DOHH2 (cell line): ENCODE measurements around the gene SCN2A.

Experiments used
- H3F3A ChIP-seq: fragments of 200-600 bp; sonication (generic), shearing (Covaris generic); 2 replicates; pipeline ENCODE4 v1.6.0; 2016; ENCODE audit warnings: antibody characterized with exemption, mild to moderate bottlenecking; ENCODE audit not compliant: control insufficient read depth, insufficient read depth
- H3K27ac ChIP-seq: fragments of 200-600 bp; sonication (generic); 2 replicates; pipeline ENCODE4 v1.5.1; 2014; ENCODE audit warnings: low read depth, mild to moderate bottlenecking, low read length, moderate library complexity
- H3K27me3 ChIP-seq: fragments of 200-600 bp; sonication (generic); 2 replicates; pipeline ENCODE4 v1.6.1; 2014; ENCODE audit warnings: mild to moderate bottlenecking, low read length, mixed read lengths; ENCODE audit not compliant: control insufficient read depth
- H3K36me3 ChIP-seq: fragments of 200-600 bp; sonication (generic); 2 replicates; pipeline ENCODE4 v1.6.1; 2014; ENCODE audit warnings: mild to moderate bottlenecking, low read length, moderate library complexity, mixed read lengths; ENCODE audit not compliant: control insufficient read depth
- H3K4me1 ChIP-seq: fragments of 200-600 bp; sonication (generic); 2 replicates; pipeline ENCODE4 v1.6.1; 2014; ENCODE audit warnings: mild to moderate bottlenecking, low read length, mixed read lengths; ENCODE audit not compliant: control insufficient read depth
- H3K4me2 ChIP-seq: fragments of 200-600 bp; sonication (generic); 2 replicates; pipeline ENCODE4 v1.6.0; 2014; ENCODE audit warnings: mild to moderate bottlenecking, low read length, moderate library complexity
- H3K4me3 ChIP-seq: fragments of 200-600 bp; sonication (generic); 2 replicates; pipeline ENCODE4 v1.5.1; 2014; ENCODE audit warnings: mild to moderate bottlenecking, low read length, mixed read lengths
- H3K79me2 ChIP-seq: fragments of 200-600 bp; sonication (generic); 2 replicates; pipeline ENCODE4 v1.6.1; 2014; ENCODE audit warnings: mild to moderate bottlenecking, low read length, mixed read lengths; ENCODE audit not compliant: control insufficient read depth
- H3K9me2 ChIP-seq: fragments of 200-600 bp; sonication (generic); replicated peaks from 2 replicates; pipeline ENCODE4 v1.6.1; 2014; ENCODE audit warnings: mild to moderate bottlenecking, low read length, mixed read lengths; ENCODE audit not compliant: control insufficient read depth
- H3K9me3 ChIP-seq: fragments of 200-600 bp; sonication (generic); 2 replicates; pipeline ENCODE4 v1.6.1; 2014; ENCODE audit warnings: antibody characterized with exemption, low read length, mixed read lengths; ENCODE audit not compliant: control insufficient read depth, insufficient read depth
- H4K20me1 ChIP-seq: fragments of 200-600 bp; sonication (generic); 2 replicates; pipeline ENCODE4 v1.6.0; 2014; ENCODE audit warnings: low read depth, mild to moderate bottlenecking, antibody characterized with exemption, low read length, moderate library complexity; ENCODE audit not compliant: control insufficient read depth, insufficient read depth
- CTCF ChIP-seq: fragments of 200-600 bp; sonication (generic); IDR thresholded peaks from one replicate; pipeline ENCODE4 v1.5.1; 2014; ENCODE audit warnings: antibody characterized with exemption, mild to moderate bottlenecking, low read depth, low read length; ENCODE audit not compliant: poor library complexity, severe bottlenecking
- EZH2phosphoT487 ChIP-seq: fragments of 200-600 bp; sonication (generic); IDR thresholded peaks from 2 replicates; pipeline ENCODE4 v1.6.1; 2017; ENCODE audit warnings: borderline replicate concordance, mild to moderate bottlenecking, antibody characterized with exemption, low read length, moderate library complexity, mixed read lengths

SCN2A gene

GRCh38 chr2:165434865-165435496 is 195.8 kb downstream of the SCN2A start:
- Histone ChIP-seq H3K27ac (no peak overlapping the region), H3K4me2 (no peak overlapping the region), H3K9me3 (no peaks in the 10 kb centered on the region), H3K79me2 (no peaks in the 10 kb centered on the region), H3K4me3 (no peak overlapping the region), H3K9me2 (no peaks in the 10 kb centered on the region), H3K36me3 (no peaks in the 10 kb centered on the region), H3F3A (no peaks in the 10 kb centered on the region), H4K20me1 (no peaks in the 10 kb centered on the region), H3K27me3 (no peaks in the 10 kb centered on the region), H3K4me1 (no peaks in the 10 kb centered on the region)
- TF ChIP-seq CTCF (no peak), EZH2phosphoT487 (no peak)

GRCh38 chr2:165435611-165436010 is 196.4 kb downstream of the SCN2A start:
- Histone ChIP-seq H3K9me2 (no peaks in the 10 kb centered on the region), H3K27me3 (no peaks in the 10 kb centered on the region), H3K4me1 (no peaks in the 10 kb centered on the region), H3K4me2 (no peak overlapping the region), H4K20me1 (no peaks in the 10 kb centered on the region), H3K27ac (no peak overlapping the region), H3K4me3 (no peak overlapping the region), H3K9me3 (no peaks in the 10 kb centered on the region), H3K36me3 (no peaks in the 10 kb centered on the region), H3K79me2 (no peaks in the 10 kb centered on the region), H3F3A (no peaks in the 10 kb centered on the region)
- TF ChIP-seq CTCF, result no peak

DNA sequence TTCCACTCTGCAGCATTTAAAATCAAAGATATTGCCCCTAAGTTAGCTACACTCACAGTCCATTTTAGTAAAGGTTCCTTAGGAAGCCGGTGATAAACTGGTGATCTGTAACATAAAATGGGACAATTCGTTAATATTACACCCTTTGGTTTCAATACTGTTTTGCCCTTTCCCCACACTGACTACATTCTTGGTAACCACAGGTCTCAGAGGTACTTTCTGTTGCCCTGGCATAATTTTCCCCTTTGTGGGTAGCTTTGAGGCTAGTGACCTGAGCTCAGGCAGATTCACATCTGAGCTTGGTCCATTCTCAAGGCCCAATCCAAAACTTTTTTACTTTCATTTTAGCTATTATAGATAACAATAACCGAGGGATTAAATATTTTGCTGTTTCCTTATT is 197.3 kb downstream of the SCN2A start:
- Histone ChIP-seq H3K4me2 (no peak overlapping the region), H3K4me1 (no peaks in the 10 kb centered on the region), H3K36me3 (no peaks in the 10 kb centered on the region), H3K27ac (no peak overlapping the region), H3K9me2 (no peaks in the 10 kb centered on the region), H3K27me3 (no peaks in the 10 kb centered on the region), H3K4me3 (no peak overlapping the region), H4K20me1 (no peaks in the 10 kb centered on the region), H3K9me3 (no peaks in the 10 kb centered on the region), H3F3A (no peaks in the 10 kb centered on the region), H3K79me2 (no peaks in the 10 kb centered on the region)
- TF ChIP-seq CTCF (no peak), EZH2phosphoT487 (no peak)
